IPS DF 19.7 (cell line): ENCODE data around the gene FAM180B.

Experiments
- DNase-seq: peaks from one replicate; pipeline ENCODE4 v3.0.0-alpha.2; 2013; ENCODE audit warnings: low read depth, low spot score

The FAM180B gene

DNA sequence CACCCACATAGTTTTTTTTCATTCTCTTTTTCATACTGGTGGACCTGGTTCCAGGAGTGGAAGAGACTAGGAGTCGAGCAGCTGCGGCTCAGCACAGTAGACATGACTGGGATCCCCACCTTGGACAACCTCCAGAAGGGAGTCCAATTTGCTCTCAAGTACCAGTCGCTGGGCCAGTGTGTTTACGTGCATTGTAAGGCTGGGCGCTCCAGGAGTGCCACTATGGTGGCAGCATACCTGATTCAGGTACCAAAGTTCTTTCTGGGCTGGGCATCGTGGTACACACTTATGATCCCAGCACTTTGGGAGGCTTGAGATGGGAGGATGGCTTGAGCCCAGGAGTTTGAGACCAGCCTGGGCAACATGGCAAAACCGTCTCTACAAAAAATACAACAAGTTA is 16.8 kb upstream of the FAM180B start:
- DNase-seq, result no peak

DNA sequence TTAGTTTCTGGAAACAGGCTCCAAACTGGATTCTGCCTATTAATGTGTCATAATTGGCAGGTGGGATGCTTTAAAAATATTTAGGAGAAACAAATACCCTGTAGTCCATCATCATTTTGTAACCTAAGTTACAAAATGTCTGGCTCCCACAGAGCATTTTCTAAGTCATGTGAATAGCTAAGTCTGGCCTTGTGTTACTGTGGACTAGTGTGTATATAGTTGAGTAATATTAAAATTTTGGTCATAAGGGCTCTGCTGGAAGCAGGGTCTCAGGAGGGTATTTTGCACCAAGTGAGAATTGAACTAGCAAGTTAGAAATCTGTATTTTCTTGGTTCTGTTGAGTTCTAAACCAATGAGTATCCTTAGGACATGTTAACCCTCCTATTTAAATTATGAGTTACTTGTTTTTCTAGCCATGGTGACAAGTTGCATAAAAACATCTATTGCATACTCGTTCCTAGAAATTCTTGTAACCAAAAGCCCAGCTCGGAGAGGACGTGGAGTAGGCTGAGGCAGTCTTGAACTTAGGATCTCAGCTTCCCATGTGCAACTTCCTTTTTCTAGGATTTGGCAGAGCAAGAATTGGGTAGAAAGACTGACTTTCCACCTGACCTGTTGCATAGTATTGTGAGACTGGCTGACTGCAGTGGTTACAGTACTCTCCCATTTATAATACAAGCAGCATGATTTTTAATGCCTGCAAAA is 15.7 kb upstream of the FAM180B start:
- DNase-seq, result no peak

- DNase-seq, result no peak
Observed at GRCh38 chr11:47571357-47571729, 15.1 kb upstream of the FAM180B start.

- no peak for DNase-seq
Observed at GRCh38 chr11:47571895-47572294, 14.6 kb upstream of the FAM180B start.

DNA sequence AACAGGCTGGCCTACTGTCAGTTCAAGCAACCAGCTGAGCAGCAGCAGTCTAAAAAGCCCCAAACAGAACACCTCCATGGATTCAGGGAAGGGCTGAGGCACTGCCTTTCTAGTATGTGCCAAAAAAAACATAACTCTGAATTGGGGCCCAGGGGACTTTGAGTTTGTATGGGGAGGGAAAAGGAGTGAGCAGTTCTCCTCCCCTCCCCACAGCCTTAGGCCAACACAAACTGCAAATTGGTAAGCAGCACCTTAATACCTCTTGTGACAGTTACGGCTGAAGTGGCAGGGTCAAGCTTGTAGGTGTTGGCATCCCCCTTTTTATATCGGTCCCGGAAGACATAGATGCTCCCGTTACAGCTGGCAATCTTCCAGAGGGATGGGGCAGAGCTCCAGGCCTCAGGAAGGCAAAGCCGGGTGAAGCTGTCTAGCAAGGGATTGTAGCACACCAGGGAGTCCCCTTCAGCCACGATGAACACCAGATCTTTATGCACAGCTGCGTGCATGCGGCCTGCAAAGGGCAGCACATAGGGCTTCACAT is 13.7 kb upstream of the FAM180B start:
- no peak for DNase-seq

DNA sequence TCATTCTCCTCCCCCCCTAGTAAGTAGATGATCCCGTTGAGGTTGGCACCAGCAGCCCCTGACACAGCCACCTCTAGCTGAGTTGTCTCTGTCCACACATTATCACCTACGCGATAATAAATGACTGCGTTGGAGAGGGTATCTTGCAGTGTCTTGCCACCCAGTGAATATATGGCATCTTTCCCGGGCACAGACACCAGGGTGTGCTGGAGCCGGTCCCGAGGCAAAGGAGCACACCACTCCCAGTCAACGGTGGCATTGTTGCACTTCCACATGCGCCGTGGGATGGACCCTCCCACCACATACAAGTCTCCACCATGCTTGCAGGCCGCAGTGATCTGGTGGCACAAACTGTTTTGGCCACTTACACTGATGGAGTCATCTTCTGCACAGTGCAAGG is 13.2 kb upstream of the FAM180B start:
- DNase-seq, result no peak

DNA sequence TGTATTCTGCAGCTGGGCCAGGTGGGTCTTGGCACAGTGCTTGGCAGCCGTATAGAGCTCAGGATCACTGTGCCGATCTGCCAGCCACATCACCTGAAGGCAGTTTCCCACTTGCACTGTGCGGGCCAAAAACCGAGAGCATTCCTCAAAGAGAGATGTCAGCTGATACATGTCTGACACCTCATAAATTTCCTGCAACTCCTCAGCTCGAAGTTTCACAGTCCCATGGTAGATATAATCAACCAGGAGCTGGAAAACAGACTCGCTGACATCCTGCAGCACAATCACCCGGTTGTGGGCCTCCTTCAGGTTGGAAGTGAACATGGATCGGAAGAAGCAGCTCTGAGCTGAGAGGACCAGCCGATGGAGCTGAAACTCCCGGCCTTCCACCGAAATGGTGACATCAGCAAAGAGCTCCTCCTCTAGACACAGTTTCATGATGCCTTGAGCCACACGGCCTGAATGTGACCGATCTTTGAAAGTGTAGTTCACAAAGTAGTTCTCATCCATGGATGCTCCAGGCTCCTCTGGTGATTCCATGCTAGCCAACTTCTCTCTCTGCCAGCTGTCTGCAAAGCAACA is 8.9 kb upstream of the FAM180B start:
- DNase-seq, result no peak

DNA sequence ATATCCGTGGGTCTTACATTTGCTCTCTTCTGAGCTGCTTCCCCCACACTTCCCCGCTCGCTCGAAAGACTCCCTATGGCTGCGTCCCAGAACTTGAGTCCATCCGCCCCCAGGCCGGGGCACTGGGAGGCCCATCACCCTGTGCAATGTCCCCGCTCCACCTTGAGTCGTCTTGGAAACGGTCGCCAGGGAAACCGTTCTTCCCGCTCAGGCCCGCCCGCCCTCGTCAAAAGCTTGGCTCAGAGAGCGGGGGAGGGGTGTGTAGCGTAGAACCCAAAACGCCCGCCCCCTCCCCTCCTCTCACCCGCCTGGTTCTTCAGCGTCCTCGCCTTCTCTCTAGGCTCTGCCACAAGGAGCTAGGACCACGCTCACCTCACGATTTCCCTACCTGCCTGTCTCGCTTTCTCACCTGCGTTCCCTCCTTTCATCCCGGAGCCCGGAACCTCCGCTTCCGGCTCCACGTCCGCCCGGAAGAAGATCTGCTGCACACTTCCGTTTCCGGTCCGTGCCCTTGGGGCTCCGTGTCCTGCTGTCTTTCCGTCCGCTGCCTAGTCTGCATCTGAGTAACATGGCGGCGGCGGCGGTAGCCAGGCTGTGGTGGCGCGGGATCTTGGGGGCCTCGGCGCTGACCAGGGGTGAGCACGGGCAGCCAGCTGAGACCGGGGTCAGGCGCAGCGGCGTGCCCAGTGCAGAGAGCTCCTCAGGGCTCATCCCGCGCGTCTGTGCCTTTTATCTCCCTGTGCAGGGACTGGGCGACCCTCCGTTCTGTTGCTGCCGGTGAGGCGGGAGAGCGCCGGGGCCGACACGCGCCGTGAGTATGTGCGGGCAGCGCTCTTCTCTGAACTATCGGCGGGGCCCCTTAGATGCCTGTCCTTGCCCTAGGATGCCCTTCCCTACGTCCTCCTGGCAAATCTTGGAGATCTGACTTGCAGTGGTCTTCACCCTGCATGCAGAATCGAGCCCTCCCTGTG is 7.7 kb upstream of the FAM180B start, which contains the start of the genes KBTBD4 and NDUFS3:
KBTBD4 (minus strand) TSS at position 447 of the 971 bp plus-strand sequence; CDS start at position 428, 19 bp downstream.
NDUFS3 (plus strand) TSS at position 551 of the 971 bp plus-strand sequence; CDS start at position 569, 18 bp downstream.
- peak; percentile 76 for DNase-seq

- no peak for DNase-seq
Observed at GRCh38 chr11:47583844-47584243, 2.6 kb upstream of the FAM180B start.

DNA sequence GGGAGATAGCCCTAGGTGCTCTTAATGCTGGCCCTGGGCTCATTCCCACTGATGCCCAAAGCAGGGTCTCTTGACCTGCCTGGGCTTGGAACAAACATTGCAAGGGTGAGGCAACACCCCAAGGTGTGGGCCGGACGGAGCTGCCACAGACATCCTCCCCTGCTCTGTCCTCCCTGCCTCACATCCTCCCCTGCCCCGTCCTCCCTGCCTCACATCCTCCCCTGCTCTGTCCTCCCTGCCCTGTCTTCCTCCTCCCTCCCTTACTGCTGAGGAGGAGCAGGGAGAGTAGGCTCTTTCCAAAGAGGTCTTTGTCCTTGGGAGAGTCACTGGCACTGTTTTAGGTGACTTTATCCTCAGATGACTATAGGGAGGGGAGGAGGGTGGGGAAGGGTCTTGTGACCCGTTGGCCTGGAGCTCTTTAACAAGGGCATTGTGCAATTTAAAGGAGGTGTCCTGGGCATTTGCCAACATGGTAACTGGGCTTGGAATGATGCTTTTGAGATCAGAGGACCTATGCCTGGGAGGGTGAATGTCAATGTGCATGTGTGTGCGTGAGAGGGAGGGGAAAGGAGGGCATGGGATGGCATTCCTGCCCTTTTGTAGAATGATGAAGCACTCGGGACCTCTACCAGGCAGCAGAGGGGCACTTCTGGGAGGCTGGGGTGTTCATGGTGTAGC is 700 bp downstream of the FAM180B start:
- DNase-seq, result no peak

DNA sequence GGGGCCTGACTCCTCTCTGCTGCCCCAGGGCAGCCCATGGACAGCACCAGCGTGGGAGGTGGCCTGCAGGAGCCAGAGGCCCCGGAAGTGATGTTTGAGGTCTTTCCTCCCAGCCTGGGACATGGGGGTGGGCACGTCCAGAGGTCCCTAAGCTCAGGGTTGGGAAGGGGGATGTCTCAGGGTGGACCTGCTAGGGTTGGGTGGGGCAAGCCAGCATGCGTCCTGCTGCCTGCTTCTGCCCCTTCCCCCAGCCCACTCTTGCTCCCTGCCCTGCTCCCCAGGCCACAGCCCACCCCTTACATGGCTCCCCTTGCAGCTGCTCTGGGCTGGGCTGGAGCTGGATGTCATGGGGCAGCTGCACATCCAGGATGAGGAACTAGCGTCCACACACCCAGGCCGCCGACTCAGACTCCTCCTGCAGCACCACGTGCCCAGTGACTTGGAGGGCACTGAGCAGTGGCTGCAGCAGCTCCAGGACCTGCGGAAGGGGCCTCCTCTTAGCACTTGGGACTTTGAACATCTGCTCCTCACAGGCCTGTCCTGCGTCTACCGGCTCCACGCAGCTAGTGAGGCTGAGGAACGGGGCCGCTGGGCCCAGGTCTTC is 1.3 kb downstream of the FAM180B start:
- DNase-seq, result no peak

- no peak for DNase-seq
Observed at GRCh38 chr11:47589118-47589517, 2.6 kb downstream of the FAM180B start.

DNA sequence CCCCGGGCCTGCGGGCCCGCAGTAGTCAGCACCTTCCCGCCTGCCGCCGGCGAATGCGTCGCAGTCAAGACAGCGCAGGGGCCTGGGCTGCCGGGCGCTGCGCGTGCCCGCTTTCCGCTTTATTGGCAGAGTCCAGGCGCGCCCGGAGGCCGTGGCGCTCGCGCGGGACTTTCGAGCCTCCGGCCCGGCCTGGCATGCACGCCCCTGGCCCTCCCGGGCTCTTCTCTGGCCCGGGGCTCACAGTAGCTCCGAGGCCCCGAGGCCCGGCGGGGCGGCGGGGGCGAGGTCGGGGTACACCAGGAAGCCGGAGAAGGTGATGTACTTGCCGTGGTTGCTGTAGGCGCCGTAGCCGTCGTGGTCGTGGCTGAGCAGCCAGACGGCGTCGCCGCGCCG is 3.1 kb downstream of the FAM180B start:
- DNase-seq, result no peak

DNA sequence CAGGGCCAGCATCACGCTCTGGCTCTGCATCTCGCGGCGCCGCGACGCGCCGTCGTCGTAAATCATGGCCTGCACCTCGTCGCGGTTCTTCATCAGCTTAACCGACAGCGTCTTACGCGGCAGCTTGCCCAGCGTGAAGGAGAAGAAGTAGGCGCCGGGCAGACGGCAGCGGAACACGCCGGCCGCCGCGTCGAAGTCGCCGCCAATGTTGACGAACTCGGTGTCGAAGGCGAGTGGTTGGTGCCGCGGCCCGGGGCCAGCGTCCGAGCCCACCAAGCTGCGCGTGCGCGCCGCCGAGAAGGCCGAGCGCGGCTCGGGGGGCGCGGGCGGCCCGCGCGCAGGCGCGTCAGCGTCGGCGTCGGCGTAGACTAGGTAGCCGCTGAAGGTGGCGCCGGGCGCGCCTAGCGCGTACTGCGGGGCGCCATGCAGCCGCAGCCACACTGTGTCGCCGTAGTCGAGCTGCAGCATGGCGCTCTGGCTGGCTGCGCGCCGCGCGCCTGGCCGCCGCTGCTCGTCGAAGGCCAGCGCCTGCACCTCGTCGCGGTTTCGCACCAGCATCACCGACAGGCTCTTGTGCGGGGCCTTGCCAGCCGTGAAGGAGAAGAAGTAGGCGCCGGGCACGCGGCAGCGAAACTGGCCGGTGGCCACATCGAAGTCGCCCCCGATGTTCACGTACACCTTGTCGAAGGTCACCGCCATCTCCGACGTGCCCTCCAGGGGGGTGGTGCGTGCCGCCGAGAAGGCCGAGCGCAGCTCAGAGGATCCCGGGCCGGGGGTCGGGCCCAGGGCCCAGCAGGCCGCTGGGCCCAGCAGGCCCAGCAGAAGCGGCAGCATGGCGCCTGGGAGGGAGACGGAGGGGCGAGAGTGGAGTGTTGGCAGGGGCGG is 3.7 kb downstream of the FAM180B start:
- DNase-seq, result no peak

- DNase-seq, result no peak
Observed at GRCh38 chr11:47591764-47592163, 5.3 kb downstream of the FAM180B start.

DNA sequence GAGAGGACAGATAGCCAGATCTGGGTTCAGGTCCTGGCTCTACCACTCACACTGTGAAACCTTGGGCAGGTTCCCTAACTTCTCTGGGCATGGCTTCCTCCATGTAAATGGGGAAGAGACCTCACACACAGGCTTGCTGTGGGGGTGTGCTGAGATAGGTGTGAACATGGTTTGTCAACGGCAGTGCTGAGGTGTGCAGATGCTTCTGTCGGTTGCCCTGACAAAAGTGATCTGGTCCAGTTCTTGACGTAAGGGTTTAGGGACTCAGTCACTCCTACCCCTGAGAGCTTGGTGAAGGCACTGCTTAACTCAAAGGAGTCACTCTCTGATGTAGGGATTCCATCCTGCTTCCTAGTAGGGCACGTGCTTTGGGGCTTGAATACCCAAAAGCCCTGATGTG is 5.8 kb downstream of the FAM180B start:
- DNase-seq, result no peak

DNA sequence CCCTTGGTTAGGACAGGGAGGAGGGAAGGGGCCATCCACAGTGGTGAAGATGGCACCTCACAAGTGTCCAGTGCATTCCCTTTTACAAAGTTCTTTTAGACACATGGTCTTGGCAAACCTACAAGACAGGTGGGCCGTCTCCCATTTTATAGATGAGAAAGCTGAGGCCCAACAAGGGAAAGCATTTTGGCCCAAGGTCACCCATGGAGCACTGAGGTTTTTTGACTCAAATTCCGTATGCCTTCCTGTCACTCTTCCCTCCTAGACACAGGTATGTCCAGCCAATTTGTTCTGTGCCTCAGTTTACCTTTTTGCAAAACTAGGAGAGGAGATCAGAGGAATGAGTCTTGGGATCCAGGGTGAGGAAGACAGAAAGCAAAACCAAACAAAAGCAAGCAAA is 6.5 kb downstream of the FAM180B start:
- no peak for DNase-seq

DNA sequence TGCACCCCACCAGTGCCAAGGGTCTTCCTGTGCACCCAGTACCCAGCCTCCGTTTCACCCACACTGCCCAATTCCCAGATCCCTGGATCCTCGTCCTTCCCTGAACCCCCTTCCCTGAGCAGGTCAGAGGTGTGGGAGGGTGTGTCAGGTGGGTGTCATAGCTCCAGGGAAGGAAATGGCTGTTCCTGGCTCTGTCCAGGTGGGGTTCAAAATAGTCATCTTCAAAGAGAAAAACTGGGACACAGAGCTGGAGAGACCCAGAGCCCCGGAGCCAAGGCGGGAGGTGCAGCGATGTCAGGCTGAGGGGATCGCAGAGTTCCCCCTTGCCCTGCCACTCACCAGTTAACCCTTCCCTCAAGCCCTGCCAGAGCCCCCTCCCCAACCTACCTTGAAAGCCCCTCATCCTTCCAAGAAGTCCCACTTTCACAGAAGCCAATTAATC is 7.0 kb downstream of the FAM180B start:
- no peak for DNase-seq

DNA sequence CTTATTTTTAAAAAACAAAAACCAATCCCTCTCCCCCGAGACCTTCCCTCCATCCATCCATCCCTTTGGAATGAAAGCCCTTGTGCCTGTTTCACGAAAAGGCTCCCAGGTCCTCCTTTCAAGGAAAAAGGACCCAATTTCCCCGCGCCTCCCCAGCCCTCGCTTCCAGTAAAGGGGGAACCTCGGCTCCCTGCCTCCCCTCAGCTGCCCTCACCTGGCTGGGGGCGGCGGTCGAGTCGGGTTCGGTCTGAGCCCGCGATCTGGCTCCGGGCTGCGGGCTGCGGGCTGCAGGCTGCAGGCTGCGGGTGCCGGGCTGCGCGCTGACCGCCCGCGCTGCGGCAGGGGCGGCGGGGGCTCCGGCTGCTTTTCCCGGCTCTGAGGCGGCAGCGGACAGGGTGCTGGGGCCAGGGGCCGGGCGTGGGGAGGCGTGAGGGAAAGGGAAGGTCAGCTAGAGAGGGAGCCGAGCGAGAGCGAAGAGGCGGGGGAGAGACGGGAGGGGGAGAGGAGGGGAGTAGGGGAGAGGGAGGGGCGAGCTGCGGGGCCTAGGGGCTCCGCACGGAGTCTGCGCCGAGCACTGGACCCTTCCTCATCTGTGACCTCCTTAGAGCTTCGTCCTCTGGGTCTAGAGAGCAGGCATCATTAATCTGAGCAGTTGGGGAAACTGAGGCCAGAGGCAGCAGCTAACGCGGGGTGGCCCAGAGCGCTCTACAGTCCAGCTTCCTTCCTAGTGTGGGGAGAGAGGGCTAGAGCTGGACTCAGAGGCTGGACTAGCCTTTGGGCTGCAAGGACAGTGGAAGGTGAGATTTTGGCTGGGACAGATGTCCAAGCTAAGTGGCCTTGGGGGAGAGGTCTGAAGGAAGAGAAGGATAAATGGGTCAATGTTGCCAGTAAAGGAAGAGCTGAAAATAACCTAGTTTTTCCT is 7.7 kb downstream of the FAM180B start, which contains the start of gene C1QTNF4:
C1QTNF4 (minus strand) TSS at position 478 of the 922 bp plus-strand sequence. CDS start 3,601 bp downstream, outside the sequence.
- no peak for DNase-seq
